Measurements from ENCODE around the gene NRP1. TPM values are rescaled to one million over a fixed set of nuclear protein-coding genes. Genes with fewer than 3 reads are reported as not detected.

The NRP1 gene
- polyA plus RNA-seq, 3 donors, result 1.1 to 1.7 (median 1.3) TPM

GRCh38 chr10:33267708-33268107, 66.8 kb downstream of the NRP1 start:
- DNase-seq, result no peak
- no peaks in the 10 kb centered on the region for H3K4me1 ChIP-seq (ENCODE audit: control insufficient read depth in 1 of 2, insufficient read depth in 2 of 2, low read length in 2 of 2)
- H3K79me2 ChIP-seq (ENCODE audit: insufficient read depth, low read length), result no peaks in the 10 kb centered on the region
- no peak for TF ChIP-seq CTCF (IDR thresholded peaks at IDR 0.05)
- Mint-ChIP-seq H3K27me3 (ENCODE audit: low read depth in 3 of 3) (peaks cover 5 to 23% (median 22%) of the 10 kb centered on the region in 3 donors), H3K27ac (peak overlapping the region in 1 of 7 donors; percentile 29), H3K4me3 (no peak overlapping the region), H3K9me3 (peaks cover 0 to 2% (median 0%) of the 10 kb centered on the region in 7 donors), H3K4me1 (no peaks in the 10 kb centered on the region), H3K36me3 (no peaks in the 10 kb centered on the region)
- H3K4me2 ChIP-seq (replicated peaks; ENCODE audit: extremely low read depth, low read length, poor library complexity, severe bottlenecking), result no peak overlapping the region
- peaks cover 0 to 2% of the 10 kb centered on the region in 2 donors for H3K27me3 ChIP-seq (ENCODE audit: control insufficient read depth in 2 of 2, insufficient read depth in 2 of 2, low read length in 2 of 2)
- H2AFZ ChIP-seq (ENCODE audit: insufficient read depth, low read depth, low read length, poor library complexity, severe bottlenecking), result no peak overlapping the region
- no peaks in the 10 kb centered on the region for H4K20me1 ChIP-seq (ENCODE audit: insufficient read depth, low read length)
- H3K36me3 ChIP-seq (replicated peaks in 1 of 2; ENCODE audit: control insufficient read depth in 1 of 2, insufficient read depth in 2 of 2, low read length in 2 of 2), result no peaks in the 10 kb centered on the region
- WGBS (ENCODE audit: insufficient coverage), result 73% methylated on average over 4 of the region's 5 CpGs
- no peak overlapping the region for H3K9ac ChIP-seq (ENCODE audit: insufficient read depth, low read length, poor library complexity, severe bottlenecking)
- H3K4me3 ChIP-seq (replicated peaks in 1 of 3; ENCODE audit: low read depth in 2 of 3, low read length in 3 of 3), result no peak overlapping the region
- no peak overlapping the region for H3K27ac ChIP-seq (ENCODE audit: low read depth in 1 of 2, low read length in 2 of 2)
- intact Hi-C loops (cut with micrococcal nuclease), result no loop called here
- no peaks in the 10 kb centered on the region for H3K9me3 ChIP-seq (replicated peaks in 1 of 2; ENCODE audit: control insufficient read depth in 1 of 2, insufficient read depth in 1 of 2, low read length in 2 of 2)

- Mint-ChIP-seq H3K4me1 (no peaks in the 10 kb centered on the region), H3K27ac (no peak overlapping the region), H3K9me3 (peaks cover 0 to 2% (median 0%) of the 10 kb centered on the region in 7 donors), H3K36me3 (no peaks in the 10 kb centered on the region), H3K4me3 (no peak overlapping the region), H3K27me3 (ENCODE audit: low read depth in 3 of 3) (peaks cover 2 to 21% (median 17%) of the 10 kb centered on the region in 3 donors)
- WGBS (ENCODE audit: insufficient coverage), result 80% methylated on average over 1 of the region's 4 CpGs
- no peak overlapping the region for H3K27ac ChIP-seq (ENCODE audit: low read depth in 1 of 2, low read length in 2 of 2)
- no peaks in the 10 kb centered on the region for H3K36me3 ChIP-seq (replicated peaks in 1 of 2; ENCODE audit: control insufficient read depth in 1 of 2, insufficient read depth in 2 of 2, low read length in 2 of 2)
- no peaks in the 10 kb centered on the region for H3K9me3 ChIP-seq (replicated peaks in 1 of 2; ENCODE audit: control insufficient read depth in 1 of 2, insufficient read depth in 1 of 2, low read length in 2 of 2)
- intact Hi-C loops (cut with micrococcal nuclease), result no loop called here
- DNase-seq, result no peak
- peaks cover 0 to 2% of the 10 kb centered on the region in 2 donors for H3K27me3 ChIP-seq (ENCODE audit: control insufficient read depth in 2 of 2, insufficient read depth in 2 of 2, low read length in 2 of 2)
- H3K4me1 ChIP-seq (ENCODE audit: control insufficient read depth in 1 of 2, insufficient read depth in 2 of 2, low read length in 2 of 2), result no peaks in the 10 kb centered on the region
- no peaks in the 10 kb centered on the region for H3K79me2 ChIP-seq (ENCODE audit: insufficient read depth, low read length)
- H2AFZ ChIP-seq (ENCODE audit: insufficient read depth, low read depth, low read length, poor library complexity, severe bottlenecking), result no peak overlapping the region
- no peak for TF ChIP-seq CTCF (IDR thresholded peaks at IDR 0.05)
- H3K4me3 ChIP-seq (replicated peaks in 1 of 3; ENCODE audit: low read depth in 2 of 3, low read length in 3 of 3), result no peak overlapping the region
- H3K9ac ChIP-seq (ENCODE audit: insufficient read depth, low read length, poor library complexity, severe bottlenecking), result no peak overlapping the region
- no peaks in the 10 kb centered on the region for H4K20me1 ChIP-seq (ENCODE audit: insufficient read depth, low read length)
- H3K4me2 ChIP-seq (replicated peaks; ENCODE audit: extremely low read depth, low read length, poor library complexity, severe bottlenecking), result no peak overlapping the region
Observed at GRCh38 chr10:33265621-33266020, 68.8 kb downstream of the NRP1 start.
